Left lung (tissue), 10 donors: ENCODE data around the gene AP5Z1. TPM values are rescaled to one million over a fixed set of nuclear protein-coding genes. Genes with fewer than 3 reads are reported as not detected.

Source experiments
- ATAC-seq: fragments of 200-7000 bp; cut with Tn5 transposase; one replicate; pipeline ENCODE4 v1.9.1; 2020; ENCODE audit warnings: moderate library complexity
- DNase-seq, 4 donors: peaks; one replicate each; pipeline ENCODE4 v3.0.0-alpha.2; 2013 to 2020
- H3K27ac ChIP-seq, 2 donors: fragments of 200-600 bp; sonication (generic) in 1 of 2; one replicate each; pipeline versions ENCODE4 v1.5.0 to v1.8.0; 2020 to 2021
- H3K27me3 ChIP-seq, 2 donors: fragments of 200-600 bp; sonication (generic) in 1 of 2; one replicate each; pipeline versions ENCODE4 v1.5.0 to v1.8.0; 2020 to 2021
- H3K36me3 ChIP-seq, 2 donors: fragments of 200-600 bp; sonication (generic) in 1 of 2; one replicate each; pipeline versions ENCODE4 v1.5.0 to v1.8.0; 2020 to 2021
- H3K4me1 ChIP-seq, 2 donors: fragments of 200-600 bp; one replicate each; pipeline ENCODE4 v1.8.0; 2021
- H3K4me3 ChIP-seq, 2 donors: fragments of 200-600 bp; sonication (generic) in 1 of 2; one replicate each; pipeline versions ENCODE4 v1.5.0 to v1.8.0; 2020 to 2021; ENCODE audit warnings: mild to moderate bottlenecking in 1 of 2
- H3K9me3 ChIP-seq, 2 donors: fragments of 200-600 bp; sonication (generic) in 1 of 2; one replicate each; pipeline versions ENCODE4 v1.5.0 to v1.8.0; 2020 to 2021
- intact Hi-C, 2 donors: fragments of 100-400 bp; cut with DNase I; formaldehyde crosslinking; loops; one replicate each; pipeline versions ENCODE4 v1.11.2 to v1.14.2; 2022
- polyA plus RNA-seq, 6 donors: library from polyadenylated mRNA; unstranded; fragments of 120-200 nt; gene quantifications; one replicate each; pipeline ENCODE4 v1.2.1, GENCODE V29; 2013; ENCODE audit not compliant: insufficient read length in 6 of 6
- total RNA-seq, 2 donors: library from RNA; stranded (reverse); fragmentation: NEBNext Ultra II Directional; extraction: Animal tissue kit (Norgen Biotek cat#: 25700); gene quantifications; one replicate each; pipeline ENCODE4 v1.2.1, GENCODE V29; 2021
- TF ChIP-seq, protein P1 (sequence below), 2 donors: fragments of 200-600 bp; sonication (generic) in 1 of 2; IDR thresholded peaks; one replicate each; pipeline versions ENCODE4 v1.5.0 to v1.8.0; 2021; ENCODE audit warnings: antibody characterized with exemption in 2 of 2
- donor health status: DM: no; HTN: yes; CAD: no.
- donor health status: DM: no; HTN: no; CAD: no.

Gene AP5Z1
- total and polyA plus RNA-seq, 8 donors, result 16.9 to 49.5 (median 22.5) TPM

DNA sequence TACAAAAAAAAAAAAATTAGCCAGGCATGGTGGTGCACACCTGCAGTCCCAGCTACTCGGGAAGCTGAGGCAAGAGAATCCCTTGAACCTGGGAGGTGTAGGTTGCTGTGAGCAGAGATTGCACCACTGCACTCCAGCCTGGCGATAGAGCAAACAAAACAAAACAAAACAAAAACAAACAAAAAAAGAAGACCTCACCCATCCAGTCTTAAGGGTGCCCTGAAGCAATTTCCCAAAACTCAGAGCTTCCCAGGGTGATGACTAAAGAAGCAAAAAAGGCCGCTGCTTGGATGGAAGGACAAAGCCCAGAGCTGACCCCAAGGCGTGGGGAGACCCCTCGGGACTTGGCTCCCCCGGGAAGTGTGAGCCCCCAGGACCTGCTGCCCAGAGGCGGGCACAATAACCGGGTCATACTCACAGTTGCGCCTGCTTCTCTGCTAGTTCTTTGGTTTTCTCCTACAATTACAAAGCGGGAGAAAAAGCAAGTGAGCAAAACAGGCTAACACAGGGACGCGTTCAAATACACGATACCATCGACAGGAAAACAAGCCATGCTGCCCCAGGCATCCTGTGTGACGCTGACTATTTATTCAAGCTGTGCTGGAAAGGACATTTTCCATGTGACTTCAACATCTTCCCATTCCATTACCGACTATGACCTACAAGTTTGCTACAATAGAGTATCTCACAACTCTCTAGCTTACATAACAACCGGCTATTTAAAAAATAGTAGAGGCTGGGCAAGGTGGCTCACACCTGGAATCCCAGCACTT, 56.5 kb downstream of the AP5Z1 start:
- no peaks in the 10 kb centered on the region for H3K27me3 ChIP-seq
- H3K36me3 ChIP-seq, result no peaks in the 10 kb centered on the region
- TF ChIP-seq, protein P1, sequence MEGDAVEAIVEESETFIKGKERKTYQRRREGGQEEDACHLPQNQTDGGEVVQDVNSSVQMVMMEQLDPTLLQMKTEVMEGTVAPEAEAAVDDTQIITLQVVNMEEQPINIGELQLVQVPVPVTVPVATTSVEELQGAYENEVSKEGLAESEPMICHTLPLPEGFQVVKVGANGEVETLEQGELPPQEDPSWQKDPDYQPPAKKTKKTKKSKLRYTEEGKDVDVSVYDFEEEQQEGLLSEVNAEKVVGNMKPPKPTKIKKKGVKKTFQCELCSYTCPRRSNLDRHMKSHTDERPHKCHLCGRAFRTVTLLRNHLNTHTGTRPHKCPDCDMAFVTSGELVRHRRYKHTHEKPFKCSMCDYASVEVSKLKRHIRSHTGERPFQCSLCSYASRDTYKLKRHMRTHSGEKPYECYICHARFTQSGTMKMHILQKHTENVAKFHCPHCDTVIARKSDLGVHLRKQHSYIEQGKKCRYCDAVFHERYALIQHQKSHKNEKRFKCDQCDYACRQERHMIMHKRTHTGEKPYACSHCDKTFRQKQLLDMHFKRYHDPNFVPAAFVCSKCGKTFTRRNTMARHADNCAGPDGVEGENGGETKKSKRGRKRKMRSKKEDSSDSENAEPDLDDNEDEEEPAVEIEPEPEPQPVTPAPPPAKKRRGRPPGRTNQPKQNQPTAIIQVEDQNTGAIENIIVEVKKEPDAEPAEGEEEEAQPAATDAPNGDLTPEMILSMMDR (IDR thresholded peaks at IDR 0.05), result no peak
- intact Hi-C loops, result no loop called here
- DNase-seq (no peak), ATAC-seq (no peak)
- H3K4me3 ChIP-seq, result no peak overlapping the region
- no peaks in the 10 kb centered on the region for H3K4me1 ChIP-seq
- no peaks in the 10 kb centered on the region for H3K9me3 ChIP-seq
- no peak overlapping the region for H3K27ac ChIP-seq

DNA sequence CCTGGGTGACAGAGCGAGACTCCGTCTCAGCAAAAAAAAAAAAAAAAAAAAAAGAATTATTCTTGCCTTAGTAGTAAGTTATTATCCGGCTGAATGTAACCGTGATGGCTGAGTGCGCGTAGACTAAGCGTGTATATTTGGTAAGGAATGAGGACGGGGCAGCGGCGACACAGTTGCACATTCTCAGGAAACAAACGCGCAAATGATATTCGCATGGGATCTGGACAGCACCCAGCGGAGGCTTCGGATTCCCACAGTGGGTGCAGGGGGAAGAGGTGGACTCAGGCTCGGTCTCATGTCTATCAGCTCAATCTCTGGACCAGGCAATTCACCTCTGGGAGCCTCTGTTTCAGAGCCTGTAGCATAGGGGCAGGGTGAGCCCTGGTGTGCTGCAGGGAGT, 57.3 kb downstream of the AP5Z1 start:
- DNase-seq, result no peak
- TF ChIP-seq, protein P1 (IDR thresholded peaks at IDR 0.05), result no peak
- Histone ChIP-seq H3K27ac (no peak overlapping the region), H3K36me3 (no peaks in the 10 kb centered on the region), H3K4me1 (no peaks in the 10 kb centered on the region), H3K9me3 (no peaks in the 10 kb centered on the region), H3K27me3 (no peaks in the 10 kb centered on the region), H3K4me3 (no peak overlapping the region)
- ATAC-seq, result no peak
- intact Hi-C loops, result no loop called here

DNA sequence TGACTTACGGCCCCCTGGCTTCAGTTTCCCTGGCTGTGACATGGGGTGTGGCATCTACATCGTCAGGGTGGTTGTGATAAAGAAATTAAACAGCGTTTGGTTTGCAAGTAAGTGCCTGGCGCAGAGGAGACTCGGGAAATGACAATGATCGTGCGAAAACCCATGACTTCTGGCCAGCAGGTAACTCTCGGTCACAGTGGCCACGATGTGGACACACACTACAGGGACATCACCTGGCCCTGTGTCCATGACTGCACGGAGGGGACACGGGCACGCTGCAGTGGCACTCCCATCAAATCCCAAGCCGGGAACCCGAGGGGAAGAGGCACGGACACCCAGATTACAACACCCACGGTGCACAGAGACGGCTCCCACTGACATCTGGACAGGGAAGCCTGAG, 57.8 kb downstream of the AP5Z1 start:
- ATAC-seq, result no peak
- no peak overlapping the region for H3K27ac ChIP-seq

DNA sequence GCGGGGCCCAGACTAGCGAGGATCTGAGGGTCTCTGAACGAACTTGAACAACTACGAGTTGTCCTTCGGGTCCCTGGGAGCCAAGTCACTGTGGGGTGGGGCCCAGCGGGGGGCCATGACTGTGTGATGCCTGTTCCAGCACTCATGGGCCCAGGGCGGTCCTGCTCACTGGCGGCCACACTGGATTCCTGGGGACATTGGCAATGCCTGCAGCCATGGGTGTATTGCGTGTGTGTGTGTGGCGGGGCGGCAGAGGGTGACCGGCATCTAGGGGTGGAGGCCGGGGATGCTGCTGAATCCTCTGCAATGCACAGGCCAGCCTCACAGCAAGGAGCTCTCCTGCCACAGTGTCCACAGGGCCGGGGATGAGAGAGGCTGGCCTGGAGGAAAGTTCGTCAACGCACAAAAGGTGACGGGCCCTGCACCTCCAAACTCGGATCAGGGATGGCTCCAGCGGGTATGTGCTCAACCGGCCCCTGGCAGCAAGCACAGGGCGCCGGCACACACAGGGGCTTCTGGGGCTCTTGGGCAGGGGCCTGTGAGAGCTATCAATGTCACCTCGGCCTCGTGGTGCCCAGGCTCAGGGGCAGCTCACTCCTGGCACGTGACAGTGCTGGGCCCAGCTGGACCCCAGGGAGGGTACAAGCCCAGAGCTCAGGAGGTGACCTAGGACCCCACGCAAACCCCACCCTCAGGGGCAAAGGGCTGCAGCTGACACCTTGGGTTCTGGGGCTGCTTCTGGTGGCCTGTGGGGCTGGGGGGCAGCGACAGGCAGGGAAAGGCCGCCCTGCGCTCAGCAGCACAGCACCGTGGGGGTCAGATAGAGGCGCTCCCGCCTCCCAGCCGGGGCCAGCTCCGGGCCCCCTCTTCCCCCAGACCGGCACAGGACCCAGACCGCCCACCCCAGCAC, 58.5 kb downstream of the AP5Z1 start:
- DNase-seq (no peak), ATAC-seq (no peak)
- no peaks in the 10 kb centered on the region for H3K36me3 ChIP-seq
- no peak overlapping the region for H3K4me3 ChIP-seq
- H3K4me1 ChIP-seq, result no peaks in the 10 kb centered on the region
- no peak overlapping the region for H3K27ac ChIP-seq
- TF ChIP-seq, protein P1 (IDR thresholded peaks at IDR 0.05), result no peak
- intact Hi-C loops, result no loop called here
- H3K9me3 ChIP-seq, result no peaks in the 10 kb centered on the region
- no peaks in the 10 kb centered on the region for H3K27me3 ChIP-seq

More for the DNA sequence above, 57.8 kb downstream of the AP5Z1 start:
- no peak for DNase-seq
- Histone ChIP-seq H3K4me3 (no peak overlapping the region), H3K9me3 (no peaks in the 10 kb centered on the region), H3K36me3 (no peaks in the 10 kb centered on the region), H3K4me1 (no peaks in the 10 kb centered on the region), H3K27me3 (no peaks in the 10 kb centered on the region)
- intact Hi-C loops, result no loop called here
- TF ChIP-seq, protein P1 (IDR thresholded peaks at IDR 0.05), result no peak
